GM19239 (cell line): ENCODE data around the gene HOXC10.

ENCODE experiments used
- DNase-seq: peaks from one replicate; pipeline ENCODE4 v3.0.0; 2011; ENCODE audit warnings: low spot score; ENCODE audit not compliant: insufficient read length
- FAIRE-seq: peaks from 2 replicates; lab custom pipeline; 2011; peaks lifted over from hg19 to GRCh38; lab: Jason Lieb, UNC

Gene HOXC10

DNA sequence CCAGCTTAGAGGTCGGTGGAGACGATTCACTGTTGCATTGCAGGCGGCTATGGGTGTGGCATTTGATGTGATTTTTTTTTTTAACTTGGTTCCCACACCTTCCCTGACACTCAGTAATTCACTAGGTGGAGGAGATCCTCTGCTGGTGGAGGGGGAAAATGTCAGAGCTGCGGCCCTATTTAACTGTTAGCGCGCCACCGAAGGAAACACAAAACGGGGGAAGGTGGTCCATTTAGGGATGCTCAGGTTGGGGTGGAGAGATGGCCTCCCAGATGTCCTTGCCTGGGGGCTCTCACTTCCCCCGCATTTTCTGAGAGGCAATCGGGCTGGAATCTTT, 34.5 kb upstream of the HOXC10 start:
- DNase-seq: no peak
- FAIRE-seq: no peak

GRCh38 chr12:53950789-53951576, 34.0 kb upstream of the HOXC10 start:
- DNase-seq: no peak
- FAIRE-seq: no peak

- FAIRE-seq (no peak), DNase-seq (no peak)
Observed at GRCh38 chr12:53951577-53952334, 33.2 kb upstream of the HOXC10 start.

GRCh38 chr12:53952335-53952694, 32.6 kb upstream of the HOXC10 start:
- DNase-seq: no peak
- FAIRE-seq: no peak

GRCh38 chr12:53952871-53953734, 31.8 kb upstream of the HOXC10 start:
- FAIRE-seq (no peak), DNase-seq (no peak)

DNA sequence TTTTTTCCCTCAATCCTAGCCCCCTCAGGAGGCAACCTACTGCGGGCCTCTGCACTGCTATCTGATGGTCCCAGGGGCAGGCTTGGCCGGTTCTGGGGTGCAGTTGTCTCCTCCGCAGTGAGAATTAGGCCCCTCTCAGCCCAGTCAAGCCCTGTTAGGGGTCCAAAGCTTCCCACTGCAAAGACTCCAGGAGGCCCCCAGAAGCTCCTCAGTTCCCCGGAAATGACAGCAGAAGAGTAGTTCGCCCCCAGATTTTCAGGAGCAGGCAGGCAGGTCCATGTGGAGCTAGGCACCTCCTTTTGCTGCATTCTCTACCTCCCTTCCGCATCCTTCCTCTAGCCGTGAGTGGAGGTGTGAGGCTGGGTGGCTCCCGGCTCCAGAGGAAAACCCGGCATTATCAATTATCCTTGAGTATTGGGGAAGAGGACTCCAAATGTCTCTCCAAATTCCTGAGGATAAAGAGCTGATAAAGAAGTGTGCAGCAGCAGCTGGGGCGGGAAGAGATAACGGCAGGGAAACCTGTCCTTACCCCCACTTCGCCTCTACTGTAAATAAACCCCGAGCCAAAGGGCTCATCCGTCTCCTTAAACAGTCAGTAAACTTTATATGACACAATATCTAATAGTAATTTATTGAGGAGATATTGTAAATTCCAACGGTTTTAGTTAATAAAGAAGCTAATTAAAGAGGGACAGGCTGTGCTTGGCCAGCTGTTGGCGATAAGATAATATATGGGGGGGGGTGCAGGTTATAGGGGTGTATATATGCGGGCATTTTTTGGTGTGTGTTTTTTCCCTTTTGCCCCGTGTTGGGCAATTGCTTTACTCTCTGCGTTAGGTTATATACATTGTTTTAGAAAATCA, 30.9 kb upstream of the HOXC10 start:
- DNase-seq (no peak), FAIRE-seq (no peak)

DNA sequence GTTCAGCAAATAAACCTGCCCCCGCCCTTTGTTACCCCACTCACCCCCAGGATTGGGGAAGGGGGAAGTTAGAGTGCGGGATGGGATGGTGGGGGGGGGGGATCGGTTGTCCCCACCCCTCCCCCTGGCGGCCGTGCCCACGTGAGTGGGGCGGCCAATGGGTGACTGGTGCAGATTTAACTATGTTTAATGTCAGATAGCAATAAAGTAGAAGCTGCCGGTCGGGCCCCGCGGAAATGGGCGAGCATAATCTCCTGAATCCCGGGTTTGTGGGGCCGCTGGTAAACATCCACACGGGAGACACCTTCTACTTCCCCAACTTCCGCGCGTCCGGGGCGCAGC, 30.3 kb upstream of the HOXC10 start, which contains the start of gene HOXC12:
TSS of gene HOXC12 (plus strand) at position 210 of the 342 bp plus-strand sequence. CDS start at position 237, 27 bp downstream.
- DNase-seq (no peak), FAIRE-seq (no peak)

- FAIRE-seq (no peak), DNase-seq (no peak)
Observed at GRCh38 chr12:53955036-53955775, 29.7 kb upstream of the HOXC10 start.

DNA sequence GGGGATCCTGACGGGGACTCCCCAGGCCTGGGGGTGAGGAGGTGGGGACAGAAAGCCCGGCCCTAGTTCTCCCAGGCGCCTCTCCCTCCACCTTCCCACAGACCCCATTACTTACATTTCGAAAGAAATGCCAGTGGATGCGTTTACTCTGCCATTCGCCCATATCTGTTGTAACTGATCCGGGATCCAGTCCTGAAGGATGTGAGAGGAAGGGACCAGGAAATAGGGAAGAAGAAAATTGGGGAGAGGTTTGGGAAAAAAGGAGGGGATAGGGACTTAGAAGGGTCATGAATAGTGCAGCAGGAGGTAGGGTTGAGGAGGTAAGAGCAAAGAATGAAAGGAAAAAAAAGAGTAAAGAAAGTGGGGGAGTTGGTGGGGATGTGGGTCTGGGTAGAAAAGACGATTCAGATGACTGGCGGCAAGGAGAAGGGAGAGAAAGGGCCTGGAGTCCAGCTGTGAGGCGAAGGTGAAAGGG, 29.1 kb upstream of the HOXC10 start:
- no peak for DNase-seq
- FAIRE-seq: no peak

DNA sequence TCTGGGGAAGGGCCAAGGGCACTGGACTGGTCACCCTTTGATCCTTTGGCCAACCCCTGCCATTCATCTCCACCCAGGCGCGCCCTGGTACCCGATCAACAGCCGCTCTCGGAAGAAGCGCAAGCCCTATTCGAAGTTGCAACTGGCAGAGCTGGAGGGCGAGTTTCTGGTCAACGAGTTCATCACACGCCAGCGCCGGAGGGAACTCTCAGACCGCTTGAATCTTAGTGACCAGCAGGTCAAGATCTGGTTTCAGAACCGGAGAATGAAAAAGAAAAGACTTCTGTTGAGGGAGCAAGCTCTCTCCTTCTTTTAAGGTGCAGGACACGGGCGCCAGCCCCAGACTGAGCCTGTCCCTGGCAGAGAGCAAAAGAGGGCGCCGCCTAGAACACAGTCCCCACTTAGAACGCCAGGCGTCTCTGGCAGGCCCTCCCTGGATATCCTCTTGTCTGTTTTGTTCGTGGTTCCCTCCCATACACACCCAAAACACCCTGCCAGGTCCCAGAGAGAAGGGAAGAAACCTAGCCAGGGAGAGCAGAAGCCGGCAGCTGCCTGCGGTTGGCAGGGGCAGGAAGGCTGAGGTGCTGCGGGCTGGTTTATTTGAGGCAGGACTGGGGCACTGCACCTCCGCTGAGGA, 28.6 kb upstream of the HOXC10 start:
- no peak for FAIRE-seq
- DNase-seq: no peak

DNA sequence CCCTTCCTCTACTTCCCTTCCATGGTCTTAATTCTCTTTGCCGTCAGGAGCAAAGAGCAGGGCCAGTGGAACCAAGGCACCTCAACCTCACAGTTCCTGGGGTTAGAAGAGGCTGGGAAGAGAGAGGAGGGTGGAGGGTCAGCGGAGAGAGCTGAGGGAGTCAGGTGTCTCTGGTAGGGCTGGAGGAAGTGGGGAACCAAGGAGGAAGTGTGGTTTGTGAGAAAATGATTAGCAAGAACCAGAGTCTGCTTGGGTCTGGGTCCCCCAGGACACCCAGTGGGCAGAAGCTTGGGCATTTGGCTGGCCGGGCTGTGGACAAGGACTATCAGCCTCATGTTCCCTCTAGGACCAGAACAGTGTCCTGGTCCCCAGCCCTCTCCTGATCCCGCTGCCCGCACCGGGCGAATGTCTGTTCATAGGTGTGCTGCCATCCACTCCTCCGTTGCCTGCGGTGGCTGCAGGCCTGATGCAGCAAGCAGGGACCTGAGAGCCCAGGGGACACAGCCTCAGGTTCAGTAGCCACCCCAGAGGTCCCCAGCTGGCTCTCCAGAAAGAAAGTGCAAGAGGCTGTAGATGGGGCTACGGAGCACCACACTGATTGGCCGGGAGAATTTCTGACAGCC, 27.9 kb upstream of the HOXC10 start:
- DNase-seq: no peak
- no peak for FAIRE-seq

DNA sequence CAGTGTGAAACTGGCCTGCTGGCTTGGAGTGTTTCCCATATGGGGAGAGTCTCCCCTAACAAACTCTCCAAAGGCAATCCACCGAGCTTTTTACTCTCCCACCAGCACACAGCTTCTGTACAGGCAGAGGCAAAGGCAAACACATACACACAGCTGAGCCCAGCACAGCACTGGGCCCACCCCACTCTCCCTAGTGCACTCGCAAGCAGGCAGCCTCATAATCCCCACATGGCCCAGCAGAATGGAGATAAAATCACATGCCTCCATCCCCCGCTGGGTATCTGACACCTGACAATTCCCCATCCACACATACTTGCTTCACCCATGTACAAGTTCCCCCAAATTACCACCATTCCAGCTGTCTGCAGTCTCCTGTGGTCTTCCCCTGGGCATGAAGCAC, 26.8 kb upstream of the HOXC10 start:
- DNase-seq (no peak), FAIRE-seq (no peak)

GRCh38 chr12:53959314-53959713, 25.6 kb upstream of the HOXC10 start:
- no peak for FAIRE-seq

GRCh38 chr12:53960187-53961024, 24.5 kb upstream of the HOXC10 start:
- DNase-seq: no peak
- FAIRE-seq: no peak

More at GRCh38 chr12:53959314-53959713, 25.6 kb upstream of the HOXC10 start:
- no peak for DNase-seq

GRCh38 chr12:53961025-53961761, 23.8 kb upstream of the HOXC10 start:
- DNase-seq (no peak), FAIRE-seq (no peak)

DNA sequence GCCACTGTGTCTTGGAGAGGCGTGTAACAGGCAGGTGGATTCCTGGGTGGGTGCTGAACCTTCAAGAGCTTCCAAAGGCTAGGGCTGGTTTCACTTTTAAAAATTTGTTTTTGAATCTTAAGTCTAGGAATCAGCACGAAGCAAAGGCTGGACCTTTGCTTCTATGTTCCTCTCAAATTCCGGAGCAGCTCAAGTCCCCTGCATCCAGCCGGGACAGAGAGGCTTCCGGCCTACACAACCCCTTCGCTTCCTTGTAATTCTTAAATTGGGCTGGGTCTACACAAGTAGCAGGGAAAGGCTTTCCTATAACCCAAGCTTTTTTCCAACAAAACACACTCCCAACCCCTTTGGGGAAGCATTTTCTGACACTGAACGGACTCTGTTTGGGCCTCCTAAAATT, 21.9 kb upstream of the HOXC10 start:
- no peak for DNase-seq
- no peak for FAIRE-seq
